ENCODE data around the gene PTPRU.

PTPRU gene

DNA sequence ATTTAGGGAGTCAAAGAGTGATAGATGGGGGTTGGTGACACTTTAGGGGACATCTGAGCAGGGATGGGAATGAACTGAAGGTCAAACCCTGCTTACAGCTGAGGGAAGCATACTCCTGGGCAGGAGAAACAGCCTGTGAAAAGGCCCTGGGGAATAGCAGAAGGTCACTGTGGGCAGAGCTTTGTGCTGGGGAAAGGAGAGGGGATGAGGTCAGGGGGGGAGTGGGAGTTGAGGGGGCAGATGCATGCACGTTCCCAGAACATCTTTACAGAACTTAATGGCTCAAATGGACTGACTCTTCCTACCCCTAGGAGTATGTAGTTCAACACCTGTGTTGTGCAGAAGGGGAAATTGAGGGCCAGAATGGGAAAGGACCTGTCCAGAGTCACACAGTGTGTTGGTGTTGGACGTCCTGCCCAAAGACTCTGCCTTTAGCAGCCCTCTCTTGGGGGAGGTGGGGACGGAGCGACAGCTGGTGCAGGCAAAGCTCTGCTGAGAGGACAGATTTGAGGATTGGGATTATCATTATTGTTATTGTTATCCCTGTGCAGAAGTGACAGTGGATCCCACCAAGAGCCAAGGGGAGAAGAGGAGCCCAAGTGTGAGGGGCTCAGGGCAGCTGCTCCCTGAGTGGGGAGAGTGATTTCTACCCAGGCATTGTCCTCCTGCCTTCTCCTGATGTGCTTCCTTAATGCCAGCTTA is 116.5 kb downstream of the PTPRU start:
- DNase-seq (ENCODE audit: extremely low read depth, low read depth), result no peak
- TF ChIP-seq, protein P1, sequence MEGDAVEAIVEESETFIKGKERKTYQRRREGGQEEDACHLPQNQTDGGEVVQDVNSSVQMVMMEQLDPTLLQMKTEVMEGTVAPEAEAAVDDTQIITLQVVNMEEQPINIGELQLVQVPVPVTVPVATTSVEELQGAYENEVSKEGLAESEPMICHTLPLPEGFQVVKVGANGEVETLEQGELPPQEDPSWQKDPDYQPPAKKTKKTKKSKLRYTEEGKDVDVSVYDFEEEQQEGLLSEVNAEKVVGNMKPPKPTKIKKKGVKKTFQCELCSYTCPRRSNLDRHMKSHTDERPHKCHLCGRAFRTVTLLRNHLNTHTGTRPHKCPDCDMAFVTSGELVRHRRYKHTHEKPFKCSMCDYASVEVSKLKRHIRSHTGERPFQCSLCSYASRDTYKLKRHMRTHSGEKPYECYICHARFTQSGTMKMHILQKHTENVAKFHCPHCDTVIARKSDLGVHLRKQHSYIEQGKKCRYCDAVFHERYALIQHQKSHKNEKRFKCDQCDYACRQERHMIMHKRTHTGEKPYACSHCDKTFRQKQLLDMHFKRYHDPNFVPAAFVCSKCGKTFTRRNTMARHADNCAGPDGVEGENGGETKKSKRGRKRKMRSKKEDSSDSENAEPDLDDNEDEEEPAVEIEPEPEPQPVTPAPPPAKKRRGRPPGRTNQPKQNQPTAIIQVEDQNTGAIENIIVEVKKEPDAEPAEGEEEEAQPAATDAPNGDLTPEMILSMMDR (IDR thresholded peaks at IDR 0.05; ENCODE audit: low read depth, low read length, missing control alignments), result no peak
- no peak overlapping the region for H3K4me3 ChIP-seq (replicated peaks; ENCODE audit: low read depth, low read length)

DNA sequence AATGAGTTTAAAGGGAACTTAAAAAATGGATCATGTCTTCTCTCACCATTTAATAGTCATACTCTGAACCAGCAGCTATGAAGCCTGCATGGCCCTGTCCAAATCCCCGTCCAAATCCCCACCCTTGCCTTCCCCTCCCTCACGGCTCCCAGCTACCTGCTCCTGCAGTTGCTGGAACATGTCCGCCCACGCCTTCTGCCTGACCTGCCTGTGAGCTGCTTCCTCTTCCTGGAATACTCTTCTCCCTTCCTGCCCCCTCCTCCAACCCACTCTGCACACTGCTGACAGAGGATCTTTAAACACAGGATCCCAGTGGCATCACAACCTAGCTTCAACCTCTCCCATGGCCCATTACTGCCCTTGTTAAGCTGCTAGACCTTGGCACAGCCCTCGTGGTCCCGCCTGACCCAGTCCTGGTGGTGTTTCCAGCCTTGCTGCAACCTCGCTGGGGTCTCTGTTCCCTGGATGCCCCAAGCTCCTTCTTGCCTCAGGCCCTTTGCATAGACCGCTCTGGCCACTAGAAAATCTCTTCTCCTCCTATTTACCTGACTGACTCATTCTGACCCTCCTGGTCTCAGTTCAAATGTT is 118.3 kb downstream of the PTPRU start:
- no peak overlapping the region for H3K4me3 ChIP-seq (replicated peaks; ENCODE audit: low read depth, low read length)
- TF ChIP-seq, protein P1 (IDR thresholded peaks at IDR 0.05; ENCODE audit: low read depth, low read length, missing control alignments), result no peak
- no peak for DNase-seq (ENCODE audit: extremely low read depth, low read depth)

DNA sequence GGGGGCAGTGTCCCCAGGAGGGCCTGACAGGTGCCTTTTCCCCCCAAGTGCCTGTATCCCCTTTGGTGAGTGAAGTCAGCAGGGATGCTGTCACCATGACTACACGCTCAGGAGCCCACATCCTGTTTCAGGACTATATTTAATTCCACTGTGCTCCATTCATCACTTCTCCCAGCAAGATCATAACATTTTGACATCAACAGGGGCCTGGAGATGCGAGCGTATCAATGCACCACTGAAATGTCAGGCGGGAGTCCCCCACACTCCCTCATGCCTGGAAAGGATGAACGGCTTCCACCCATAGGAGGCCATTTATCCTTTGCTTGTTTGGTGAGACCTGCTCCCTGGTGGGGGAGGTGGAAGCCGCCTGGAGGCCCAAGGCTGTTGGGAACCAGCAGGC is 119.1 kb downstream of the PTPRU start:
- H3K4me3 ChIP-seq (replicated peaks; ENCODE audit: low read depth, low read length), result no peak overlapping the region
- TF ChIP-seq, protein P1 (IDR thresholded peaks at IDR 0.05; ENCODE audit: low read depth, low read length, missing control alignments), result no peak
- DNase-seq (ENCODE audit: extremely low read depth, low read depth), result no peak

DNA sequence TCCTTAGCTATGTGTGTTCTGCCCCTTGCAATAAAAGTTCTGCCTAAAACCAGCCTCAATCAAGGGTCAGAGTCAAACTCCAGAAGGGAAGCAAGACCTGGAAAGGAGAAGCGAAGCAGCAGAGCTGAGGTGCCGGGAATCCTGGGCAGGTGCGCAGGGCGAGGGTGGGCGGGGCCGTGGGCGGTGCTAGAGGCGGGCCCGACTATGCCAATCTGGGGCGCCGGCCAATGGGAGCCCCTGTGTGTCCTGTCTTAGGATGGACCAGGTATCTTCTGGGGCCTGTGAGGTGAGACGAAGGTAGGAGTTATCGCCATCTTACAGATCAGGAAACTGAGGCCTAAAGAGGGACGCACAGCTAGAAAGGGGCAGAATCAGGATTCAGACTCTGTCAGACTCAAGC is 120.3 kb downstream of the PTPRU start:
- TF ChIP-seq, protein P1 (IDR thresholded peaks at IDR 0.05; ENCODE audit: low read depth, low read length, missing control alignments), result no peak
- H3K4me3 ChIP-seq (replicated peaks; ENCODE audit: low read depth, low read length), result no peak overlapping the region
- no peak for DNase-seq (ENCODE audit: extremely low read depth, low read depth)

DNA sequence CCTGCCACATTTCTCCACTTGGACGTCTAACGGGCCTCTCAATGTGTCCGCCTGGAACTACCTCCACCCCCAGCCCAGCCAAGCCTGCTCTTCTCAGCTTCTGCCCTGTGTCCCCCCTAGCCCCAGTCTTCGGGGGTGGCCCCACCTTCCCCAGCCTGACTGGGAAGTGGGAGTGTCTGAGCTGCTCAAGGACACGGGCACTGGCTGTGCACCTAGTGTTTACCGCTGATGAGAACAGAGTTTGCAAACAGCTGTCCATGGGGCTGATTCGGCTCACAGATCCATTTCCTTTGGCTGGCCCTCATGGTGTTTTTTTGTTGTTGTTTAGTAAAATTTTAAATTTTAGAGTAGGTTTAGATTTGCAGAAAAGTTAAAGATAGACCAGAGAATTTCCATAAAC is 121.1 kb downstream of the PTPRU start:
- TF ChIP-seq, protein P1 (IDR thresholded peaks at IDR 0.05; ENCODE audit: low read depth, low read length, missing control alignments), result no peak
- no peak overlapping the region for H3K4me3 ChIP-seq (replicated peaks; ENCODE audit: low read depth, low read length)
- DNase-seq (ENCODE audit: extremely low read depth, low read depth), result no peak

DNA sequence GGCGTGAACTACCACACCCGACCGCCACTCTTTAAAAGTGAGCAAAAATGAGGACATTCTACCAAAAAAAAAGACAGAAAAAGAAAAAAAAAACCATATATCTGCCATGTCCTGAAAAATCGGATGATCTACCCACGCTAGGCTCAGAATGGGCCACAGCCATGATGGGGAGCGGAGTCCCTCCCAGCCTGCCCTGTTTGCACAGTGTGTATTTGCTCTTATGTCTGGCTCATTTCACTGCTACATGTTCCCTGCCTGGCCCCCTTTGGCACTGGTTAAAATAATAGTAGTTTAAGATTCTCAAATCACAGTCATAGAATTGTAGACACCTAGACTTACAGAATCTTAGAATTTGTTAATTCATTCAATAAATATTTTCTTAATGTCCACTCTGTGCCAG is 121.9 kb downstream of the PTPRU start:
- TF ChIP-seq, protein P1 (IDR thresholded peaks at IDR 0.05; ENCODE audit: low read depth, low read length, missing control alignments), result no peak
- H3K4me3 ChIP-seq (replicated peaks; ENCODE audit: low read depth, low read length), result no peak overlapping the region
- DNase-seq (ENCODE audit: extremely low read depth, low read depth), result no peak
